ENCODE results near the gene GABARAPL2.

Gene GABARAPL2

GRCh38 chr16:75593308-75593707 lies 27.1 kb downstream of the GABARAPL2 start:
- Mint-ChIP-seq H3K4me1 (ENCODE audit: low read depth) (peaks cover 16% of the 10 kb centered on the region), H3K9me3 (peaks cover 5% of the 10 kb centered on the region), H3K27ac (no peak overlapping the region), H3K4me3 (no peak overlapping the region), H3K27me3 (ENCODE audit: low read depth) (no peaks in the 10 kb centered on the region), H3K36me3 (ENCODE audit: low read depth) (peaks cover 13% of the 10 kb centered on the region)

DNA sequence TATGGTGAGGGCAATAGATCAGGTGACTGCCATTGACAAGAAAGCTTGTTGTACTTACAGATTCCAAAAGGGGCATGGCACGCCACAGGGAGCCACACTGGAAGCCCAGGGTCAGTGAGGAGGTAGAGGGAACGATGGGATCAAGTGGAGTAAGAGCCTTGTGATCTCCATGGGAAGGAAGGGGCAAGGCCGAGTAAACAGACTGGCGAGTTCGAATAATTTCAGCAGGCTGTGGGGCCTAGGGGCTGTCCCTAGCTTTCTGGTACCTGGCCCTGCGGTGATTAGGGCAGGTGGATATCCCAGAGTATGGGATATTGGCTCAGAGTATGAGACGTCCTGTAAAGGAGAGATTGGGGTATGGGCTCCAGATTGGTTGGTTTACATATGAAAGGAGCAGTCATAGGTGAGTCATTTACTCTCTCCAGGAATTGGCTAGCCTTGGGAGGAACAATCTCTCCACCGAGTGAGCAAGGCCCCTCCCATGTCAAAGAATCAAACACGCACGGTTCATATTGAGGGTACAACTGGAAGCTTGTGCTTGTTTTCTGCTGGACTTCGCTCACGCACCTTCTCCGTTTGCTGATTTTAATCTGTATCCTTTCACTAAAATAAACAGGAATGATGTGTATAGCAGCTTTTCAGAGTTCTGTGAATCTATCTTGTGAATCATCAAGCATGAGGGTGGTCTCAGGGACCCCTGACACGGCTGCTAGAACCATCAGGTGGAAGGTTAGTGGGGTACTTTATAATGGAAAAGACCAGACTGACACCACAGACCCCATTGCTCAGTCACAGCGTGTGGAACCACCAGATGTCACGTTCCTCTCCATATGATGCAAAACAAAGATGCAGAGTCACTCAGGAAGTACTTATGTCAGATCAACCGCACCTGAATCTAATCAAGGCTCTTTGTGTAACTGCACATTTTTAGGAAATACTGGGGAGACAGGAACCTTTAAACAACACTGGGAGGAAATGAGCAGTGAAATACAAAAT lies 27.9 kb downstream of the GABARAPL2 start:
- H3K4me3 Mint-ChIP-seq = no peak overlapping the region
- peaks cover 16% of the 10 kb centered on the region for H3K4me1 Mint-ChIP-seq (ENCODE audit: low read depth)
- H3K27me3 Mint-ChIP-seq (ENCODE audit: low read depth) = no peaks in the 10 kb centered on the region
- peaks cover 5% of the 10 kb centered on the region for H3K9me3 Mint-ChIP-seq
- H3K27ac Mint-ChIP-seq = peak overlapping the region; percentile 35
- peaks cover 15% of the 10 kb centered on the region for H3K36me3 Mint-ChIP-seq (ENCODE audit: low read depth)

- Mint-ChIP-seq H3K4me1 (ENCODE audit: low read depth) (peaks cover 5% of the 10 kb centered on the region), H3K27ac (no peak overlapping the region), H3K9me3 (peaks cover 14% of the 10 kb centered on the region)
These were observed 33.5 kb downstream of the GABARAPL2 start for GRCh38 chr16:75599452-75600277.

DNA sequence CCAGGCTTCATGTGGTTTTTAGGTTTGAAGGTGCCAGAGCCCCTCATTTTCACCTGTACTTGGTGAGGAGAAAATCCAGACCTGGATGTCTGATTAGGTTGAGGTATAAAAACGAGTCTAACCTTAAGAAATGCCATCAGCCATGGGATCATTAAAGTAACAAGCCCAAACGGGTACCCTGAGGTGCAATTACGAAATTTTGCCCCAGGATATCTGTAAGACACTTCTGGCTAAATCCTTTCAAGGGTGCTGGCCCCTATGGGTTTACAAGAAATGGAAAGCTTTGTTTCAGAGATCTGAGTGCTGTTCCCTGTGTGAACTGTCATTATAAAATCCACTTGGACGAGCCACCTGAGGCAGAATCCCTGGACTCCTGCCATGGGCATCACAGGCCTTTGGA lies 37.1 kb downstream of the GABARAPL2 start:
- no peak overlapping the region for H3K27ac Mint-ChIP-seq
- H3K4me3 Mint-ChIP-seq = no peak overlapping the region
- peaks cover 34% of the 10 kb centered on the region for H3K36me3 Mint-ChIP-seq (ENCODE audit: low read depth)
- H3K9me3 Mint-ChIP-seq = peaks cover 9% of the 10 kb centered on the region
- H3K4me1 Mint-ChIP-seq (ENCODE audit: low read depth) = peaks cover 1% of the 10 kb centered on the region
- H3K27me3 Mint-ChIP-seq (ENCODE audit: low read depth) = no peaks in the 10 kb centered on the region

More at GRCh38 chr16:75599452-75600277, 33.5 kb downstream of the GABARAPL2 start:
- Mint-ChIP-seq H3K4me3 (no peak overlapping the region), H3K27me3 (ENCODE audit: low read depth) (no peaks in the 10 kb centered on the region), H3K36me3 (ENCODE audit: low read depth) (peaks cover 39% of the 10 kb centered on the region)

DNA sequence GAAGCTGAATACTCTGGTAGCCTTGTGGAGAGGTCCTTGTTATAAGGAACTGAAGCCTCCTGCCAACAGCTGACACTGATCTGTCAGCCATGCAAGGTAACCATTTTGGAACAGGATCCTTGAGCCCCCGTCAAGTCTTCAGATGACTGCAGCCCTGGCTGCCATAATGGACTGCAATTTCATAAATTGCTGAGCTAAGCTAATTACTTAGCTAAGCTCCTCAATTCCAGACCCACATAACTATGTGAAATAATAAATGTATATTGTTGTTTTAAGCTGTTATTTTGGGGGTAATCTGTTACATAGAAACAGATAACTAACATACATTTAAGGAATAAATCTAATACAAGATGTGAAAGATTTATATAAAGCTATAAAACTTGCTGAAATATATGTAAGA lies 40.3 kb downstream of the GABARAPL2 start:
- H3K4me3 Mint-ChIP-seq = no peak overlapping the region
- peaks cover 26% of the 10 kb centered on the region for H3K36me3 Mint-ChIP-seq (ENCODE audit: low read depth)
- H3K27me3 Mint-ChIP-seq (ENCODE audit: low read depth) = no peaks in the 10 kb centered on the region
- no peak overlapping the region for H3K27ac Mint-ChIP-seq
- H3K4me1 Mint-ChIP-seq (ENCODE audit: low read depth) = peaks cover 1% of the 10 kb centered on the region
- H3K9me3 Mint-ChIP-seq = peaks cover 9% of the 10 kb centered on the region

- peaks cover 38% of the 10 kb centered on the region for H3K36me3 Mint-ChIP-seq (ENCODE audit: low read depth)
- no peaks in the 10 kb centered on the region for H3K27me3 Mint-ChIP-seq (ENCODE audit: low read depth)
- no peak overlapping the region for H3K4me3 Mint-ChIP-seq
- H3K27ac Mint-ChIP-seq = no peak overlapping the region
- no peaks in the 10 kb centered on the region for H3K9me3 Mint-ChIP-seq
- H3K4me1 Mint-ChIP-seq (ENCODE audit: low read depth) = peaks cover 12% of the 10 kb centered on the region
These were observed 48.1 kb downstream of the GABARAPL2 start for GRCh38 chr16:75614066-75614897.

- Mint-ChIP-seq H3K4me3 (no peak overlapping the region), H3K9me3 (no peaks in the 10 kb centered on the region), H3K4me1 (ENCODE audit: low read depth) (peaks cover 14% of the 10 kb centered on the region), H3K36me3 (ENCODE audit: low read depth) (peaks cover 41% of the 10 kb centered on the region), H3K27me3 (ENCODE audit: low read depth) (no peaks in the 10 kb centered on the region), H3K27ac (no peak overlapping the region)
These were observed 49.4 kb downstream of the GABARAPL2 start for GRCh38 chr16:75615619-75616018.

GRCh38 chr16:75616521-75617010 lies 50.4 kb downstream of the GABARAPL2 start:
- H3K9me3 Mint-ChIP-seq = no peaks in the 10 kb centered on the region
- peaks cover 42% of the 10 kb centered on the region for H3K36me3 Mint-ChIP-seq (ENCODE audit: low read depth)
- H3K27me3 Mint-ChIP-seq (ENCODE audit: low read depth) = no peaks in the 10 kb centered on the region
- peaks cover 22% of the 10 kb centered on the region for H3K4me1 Mint-ChIP-seq (ENCODE audit: low read depth)
- H3K4me3 Mint-ChIP-seq = peak overlapping the region; percentile 40
- H3K27ac Mint-ChIP-seq = peak overlapping the region; percentile 91

DNA sequence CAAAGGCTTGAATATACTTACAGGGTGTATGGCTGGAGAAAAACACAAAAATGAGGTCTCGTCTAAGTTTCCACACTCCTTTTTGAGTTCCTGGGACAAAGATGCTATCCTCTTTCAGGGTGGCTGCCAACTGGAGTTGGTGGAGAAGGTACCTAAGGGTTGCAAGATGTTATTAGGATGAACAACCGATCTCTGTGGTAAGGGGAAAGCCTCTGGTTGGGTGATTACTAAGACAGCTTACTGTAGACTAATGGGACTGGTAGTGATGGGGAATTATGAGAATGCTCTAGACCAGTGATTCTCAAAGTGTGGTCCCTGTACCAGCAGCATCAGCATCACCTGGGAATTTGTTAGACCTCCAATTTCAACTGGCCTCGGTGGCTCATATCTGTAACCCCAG lies 50.9 kb downstream of the GABARAPL2 start:
- no peaks in the 10 kb centered on the region for H3K27me3 Mint-ChIP-seq (ENCODE audit: low read depth)
- H3K27ac Mint-ChIP-seq = peak overlapping the region; percentile 1
- peaks cover 28% of the 10 kb centered on the region for H3K4me1 Mint-ChIP-seq (ENCODE audit: low read depth)
- H3K9me3 Mint-ChIP-seq = no peaks in the 10 kb centered on the region
- H3K4me3 Mint-ChIP-seq = peak overlapping the region; percentile 10
- peaks cover 41% of the 10 kb centered on the region for H3K36me3 Mint-ChIP-seq (ENCODE audit: low read depth)

DNA sequence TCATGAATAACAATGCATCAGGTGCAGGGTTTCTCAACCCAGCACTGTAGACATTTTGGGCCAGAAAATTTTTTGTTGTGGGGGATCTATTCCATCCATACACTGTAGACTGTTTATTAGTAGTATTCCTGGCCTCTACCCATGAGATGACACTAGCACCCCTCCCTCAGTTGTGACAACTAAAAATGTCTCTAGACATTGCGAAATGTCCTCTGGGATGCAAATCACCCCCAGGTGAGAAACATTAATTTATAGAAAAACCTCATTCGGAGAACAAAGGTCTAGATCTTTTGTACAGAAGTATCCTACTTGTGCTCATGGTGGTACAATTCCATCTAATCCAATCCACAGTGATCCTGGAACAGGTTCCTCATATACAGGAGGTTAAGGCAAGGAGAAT lies 52.6 kb downstream of the GABARAPL2 start:
- H3K27ac Mint-ChIP-seq = no peak overlapping the region
- H3K36me3 Mint-ChIP-seq (ENCODE audit: low read depth) = peaks cover 34% of the 10 kb centered on the region
- H3K9me3 Mint-ChIP-seq = no peaks in the 10 kb centered on the region
- H3K4me3 Mint-ChIP-seq = no peak overlapping the region
- H3K4me1 Mint-ChIP-seq (ENCODE audit: low read depth) = peaks cover 32% of the 10 kb centered on the region
- H3K27me3 Mint-ChIP-seq (ENCODE audit: low read depth) = no peaks in the 10 kb centered on the region

DNA sequence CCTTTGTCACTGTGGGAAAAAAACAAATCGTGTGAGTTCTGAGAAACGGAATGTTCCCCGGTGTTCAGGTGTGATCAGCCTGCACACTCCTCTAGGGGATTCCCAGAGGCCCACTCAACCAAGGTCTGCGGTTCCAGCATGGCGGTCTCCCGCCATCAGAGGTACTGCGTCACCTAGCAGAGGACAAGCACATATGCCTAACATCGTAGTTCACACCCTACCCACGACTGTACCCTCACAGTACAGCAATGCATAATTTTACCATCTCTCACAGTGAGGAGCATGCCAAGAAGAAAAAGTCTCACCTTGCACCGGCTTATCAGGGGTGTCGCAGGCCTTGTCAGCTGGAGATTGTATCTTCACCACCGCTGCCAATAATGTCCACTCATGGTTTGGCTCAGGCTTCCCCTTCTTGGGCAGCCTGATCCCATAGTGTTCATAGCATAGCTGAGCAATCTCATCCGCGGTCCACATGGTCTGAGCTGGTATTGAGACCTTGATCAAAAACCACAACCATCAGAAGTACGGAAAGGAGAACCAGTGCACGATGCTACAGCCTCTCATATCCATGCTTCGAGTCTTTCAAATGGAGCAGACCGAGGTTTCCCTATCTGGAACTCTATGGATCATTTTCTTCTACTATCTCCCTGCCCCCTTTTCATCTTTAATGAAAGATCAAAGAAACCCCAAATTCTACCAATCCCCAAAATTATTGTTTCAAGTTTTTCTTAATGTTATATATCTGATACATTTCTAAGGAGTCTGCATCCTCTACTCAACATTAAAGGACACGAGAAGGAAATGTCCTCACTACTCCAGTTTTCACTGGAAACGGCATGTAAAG lies 54.4 kb downstream of the GABARAPL2 start:
- Mint-ChIP-seq H3K9me3 (no peaks in the 10 kb centered on the region), H3K4me1 (ENCODE audit: low read depth) (peaks cover 35% of the 10 kb centered on the region), H3K4me3 (no peak overlapping the region), H3K36me3 (ENCODE audit: low read depth) (peaks cover 31% of the 10 kb centered on the region), H3K27me3 (ENCODE audit: low read depth) (no peaks in the 10 kb centered on the region), H3K27ac (peak overlapping the region; percentile 98)

GRCh38 chr16:75621170-75621477 lies 54.9 kb downstream of the GABARAPL2 start:
- Mint-ChIP-seq H3K27ac (peak overlapping the region; percentile 98), H3K27me3 (ENCODE audit: low read depth) (no peaks in the 10 kb centered on the region), H3K4me1 (ENCODE audit: low read depth) (peaks cover 35% of the 10 kb centered on the region), H3K36me3 (ENCODE audit: low read depth) (peaks cover 32% of the 10 kb centered on the region), H3K9me3 (no peaks in the 10 kb centered on the region), H3K4me3 (no peak overlapping the region)

All from T-helper 1 cell treated with Interleukin-12 subunit alpha and Interleukin-12 subunit beta and Interleukin-4 antibody, amounts not matched to agents 30 μg/mL and 1 μg/mL, for 36 hours (primary cell).